ENCODE measurements around the gene RAB3GAP2. TPM values are rescaled to one million over a fixed set of nuclear protein-coding genes. Genes with fewer than 3 reads are reported as not detected.
"Not testable (repeated sequence)": the region's sequence is repeated elsewhere in the genome, so short reads cannot be mapped to it uniquely, and the experiment has no call there.

RAB3GAP2 gene
- 10 to 100 TPM; 49.5 to 51.7 TPM for total RNA-seq

DNA sequence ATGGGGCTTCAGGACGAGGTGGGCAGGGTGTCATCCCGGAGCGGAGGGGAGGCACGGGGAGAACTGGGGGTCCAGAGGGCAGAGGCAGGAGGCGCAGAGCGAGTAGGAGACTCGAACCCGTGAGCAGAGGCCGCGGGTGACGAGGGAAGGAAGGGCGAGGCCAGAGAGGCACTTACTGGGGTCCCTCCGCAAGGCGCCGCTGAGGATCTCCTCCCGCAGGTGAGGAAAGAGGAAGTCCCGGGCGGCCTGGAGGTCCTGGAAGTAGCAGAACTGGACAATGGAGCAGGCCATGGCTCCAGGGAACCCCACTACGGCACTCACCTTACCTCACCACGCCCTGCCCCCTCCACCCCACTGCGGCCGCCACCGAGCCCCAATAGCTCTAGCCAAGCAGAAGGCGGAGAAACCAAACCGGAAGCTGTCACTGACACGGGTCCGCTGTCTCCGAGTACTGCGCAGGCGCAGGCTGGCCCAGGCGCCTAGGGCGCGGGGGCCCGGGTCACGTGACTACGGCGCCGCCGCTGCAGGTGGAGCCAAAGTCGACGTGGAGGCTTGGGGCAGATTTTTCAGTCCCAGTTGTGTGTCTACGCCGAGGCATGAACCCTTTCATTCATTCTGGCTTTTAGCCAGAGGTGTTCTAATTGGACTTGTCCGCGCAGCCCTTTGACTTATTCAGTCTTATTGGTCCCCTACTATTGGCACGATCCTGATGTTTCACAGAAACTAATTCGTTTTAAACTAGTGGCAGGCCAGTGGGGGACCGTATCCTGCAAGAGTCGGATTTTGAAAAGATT lies at the start of gene RAB3GAP2:
Gene RAB3GAP2, minus strand, starts transcription at position 407 of the 794 bp plus-strand sequence. Its CDS starts 116 bp downstream, at position 291.
- ChIA-PET CTCF (interaction anchor here (1.2 kb wide), 1 partner anchor 31 kb away, joined by 4 read pairs; no protein-coding TSS in a partner anchor), POLR2A (no interaction called here)

DNA sequence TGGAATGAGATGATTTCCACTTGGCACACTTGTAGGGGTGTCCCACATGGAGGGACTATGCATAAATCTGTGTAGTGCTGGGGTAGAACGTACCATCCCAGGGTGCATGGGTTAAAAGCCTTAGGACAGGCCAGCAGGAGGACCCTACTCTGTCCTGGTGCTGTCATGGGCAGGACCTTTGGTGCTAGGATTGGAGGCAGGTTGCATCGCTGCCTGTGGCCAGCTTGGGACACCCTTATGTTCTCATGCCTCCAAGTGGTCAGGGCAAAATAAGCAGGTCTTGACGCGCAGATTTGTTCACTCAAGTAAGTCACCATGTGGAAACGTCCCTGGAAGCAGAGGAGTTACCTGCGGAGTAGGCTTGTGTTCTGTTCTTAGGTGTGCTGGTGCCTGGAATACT lies 49.5 kb upstream of the RAB3GAP2 start:
- POLR2A ChIA-PET = no interaction called here
- CTCF ChIA-PET = no interaction called here

GRCh38 chr1:220320709-220321108 lies 48.5 kb upstream of the RAB3GAP2 start:
- CTCF ChIA-PET = no interaction called here
- POLR2A ChIA-PET = no interaction called here

- ChIA-PET CTCF (no interaction called here), POLR2A (no interaction called here)
Observed at GRCh38 chr1:220318673-220319072, 46.4 kb upstream of the RAB3GAP2 start.

GRCh38 chr1:220317161-220317560 lies 44.9 kb upstream of the RAB3GAP2 start:
- ChIA-PET CTCF (no interaction called here), POLR2A (no interaction called here)

DNA sequence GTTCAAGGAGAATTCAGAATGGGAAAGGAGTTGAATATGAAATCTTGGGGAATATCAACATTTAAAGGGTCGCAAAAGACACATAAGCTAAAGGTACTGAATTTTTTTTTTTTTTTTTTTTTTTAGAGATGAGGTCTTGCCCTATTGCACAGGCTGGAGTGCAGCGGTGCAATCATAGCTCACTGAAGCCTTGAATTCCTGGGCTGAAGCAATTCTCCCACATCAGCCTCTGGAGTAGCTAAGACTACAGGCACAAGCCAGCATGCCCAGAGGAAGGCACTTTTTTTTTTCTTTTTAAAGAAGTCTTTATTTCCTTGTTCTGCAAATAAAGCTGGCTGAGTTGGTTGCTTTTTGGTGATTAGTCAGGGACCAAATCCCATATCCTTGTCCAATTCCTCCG lies 44.1 kb upstream of the RAB3GAP2 start:
- ChIA-PET CTCF (interaction anchor here (1.0 kb wide), 1 partner anchor 88 kb away, joined by 5 read pairs; no protein-coding TSS in a partner anchor), POLR2A (no interaction called here)

DNA sequence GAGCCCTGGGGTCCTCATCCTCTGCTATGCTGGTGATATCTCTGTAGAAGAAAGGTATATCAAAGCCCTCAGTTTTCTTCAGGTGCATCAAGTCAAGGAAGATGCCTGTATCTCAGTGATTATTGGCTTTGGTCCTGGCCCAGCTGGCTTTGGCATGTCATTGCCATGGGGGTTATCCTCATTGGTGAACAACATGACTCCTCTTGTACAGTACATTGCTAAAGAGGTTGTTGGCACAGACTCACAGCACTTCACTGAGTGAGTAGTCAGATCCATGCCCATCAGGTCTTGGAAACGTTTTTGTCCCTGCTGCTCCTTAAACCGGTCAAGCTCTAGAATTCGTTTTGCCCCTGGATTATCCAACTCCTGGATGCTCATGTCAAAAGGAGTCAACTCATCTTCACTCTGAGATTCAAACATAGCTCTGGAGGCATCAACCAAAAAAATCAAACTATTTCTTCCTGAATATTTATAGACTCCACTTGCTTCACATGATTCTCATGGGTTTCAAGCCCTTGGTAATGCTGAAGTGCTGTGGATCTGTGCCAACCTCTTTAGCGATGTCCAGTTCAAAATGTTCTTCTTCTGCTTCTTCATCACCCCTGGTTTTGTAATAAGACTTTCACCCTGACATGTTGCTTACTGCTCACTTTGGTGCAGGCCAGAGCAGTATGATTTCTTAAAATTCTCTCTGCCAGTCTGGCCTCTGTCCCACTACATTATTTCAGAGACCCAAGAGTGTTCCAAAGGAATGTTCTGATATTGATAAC lies 43.0 kb upstream of the RAB3GAP2 start:
- ChIA-PET POLR2A (no interaction called here), CTCF (interaction anchor here (0.6 kb wide), 1 partner anchor 53 kb away, joined by 3 read pairs; no protein-coding TSS in a partner anchor)

DNA sequence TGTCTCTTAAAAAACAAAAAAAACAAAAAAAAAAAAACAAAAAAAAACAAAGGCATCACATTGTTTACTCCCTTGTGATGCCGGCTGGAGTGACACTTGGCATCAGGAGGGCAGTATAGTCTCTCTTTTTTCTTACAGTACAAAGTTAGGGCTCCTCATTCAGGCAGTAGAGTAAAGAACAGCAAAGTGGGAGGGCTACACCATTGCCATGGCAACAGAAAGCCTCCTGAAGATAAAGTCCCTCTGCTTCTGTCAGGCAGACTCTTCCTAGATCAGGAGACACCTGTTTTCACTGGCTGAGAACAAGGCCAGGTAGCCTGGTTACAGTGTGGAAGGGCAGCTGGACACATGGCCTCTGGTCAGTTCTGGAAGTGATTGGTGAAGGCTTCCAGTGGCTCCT lies 41.3 kb upstream of the RAB3GAP2 start:
- ChIA-PET CTCF (no interaction called here), POLR2A (no interaction called here)

GRCh38 chr1:220310147-220310546 lies 37.9 kb upstream of the RAB3GAP2 start:
- CTCF ChIA-PET, POLR2A ChIA-PET: not testable (repeated sequence)

- ChIA-PET POLR2A (no interaction called here), CTCF (no interaction called here)
Observed at GRCh38 chr1:220307607-220308006, 35.4 kb upstream of the RAB3GAP2 start.

GRCh38 chr1:220306339-220306738 lies 34.1 kb upstream of the RAB3GAP2 start:
- CTCF ChIA-PET = no interaction called here
- POLR2A ChIA-PET = no interaction called here

- POLR2A ChIA-PET = no interaction called here
- CTCF ChIA-PET = no interaction called here
Observed at GRCh38 chr1:220303871-220304270, 31.6 kb upstream of the RAB3GAP2 start.

- ChIA-PET CTCF (no interaction called here), POLR2A (no interaction called here)
Observed at GRCh38 chr1:220301630-220302029, 29.4 kb upstream of the RAB3GAP2 start.

DNA sequence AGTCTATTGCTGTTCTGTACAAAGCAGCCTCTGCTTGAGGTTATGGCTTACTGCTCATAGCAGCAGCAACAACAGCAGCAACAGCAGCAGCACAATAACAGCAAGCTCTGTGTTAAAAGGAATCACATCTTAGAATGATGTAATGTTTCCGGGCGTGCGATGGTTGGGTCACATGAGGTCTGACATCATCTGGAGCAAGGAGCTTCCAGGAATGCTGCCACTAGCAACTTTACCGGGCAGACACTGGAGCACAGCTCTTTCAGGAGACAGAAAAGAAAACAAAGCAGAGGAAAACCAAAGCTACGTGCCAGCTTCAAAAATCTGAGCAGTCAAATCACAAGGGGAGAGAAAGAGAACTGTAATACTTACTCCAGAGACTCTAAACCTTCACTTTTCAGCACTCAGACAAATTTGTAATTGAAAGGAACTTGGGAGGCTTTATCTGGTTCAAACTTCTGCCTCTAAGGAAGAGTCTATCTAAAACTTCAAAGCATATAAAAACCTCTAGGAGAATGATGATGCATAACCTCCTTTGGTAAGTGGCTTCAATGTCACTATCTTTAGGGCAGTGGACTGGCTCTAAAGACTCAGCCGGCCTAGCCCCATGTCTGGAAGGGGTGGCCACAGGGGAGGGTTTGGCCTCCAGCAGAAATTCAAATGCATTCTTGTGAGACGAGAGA lies 28.3 kb upstream of the RAB3GAP2 start:
- CTCF ChIA-PET = no interaction called here
- POLR2A ChIA-PET = no interaction called here

GRCh38 chr1:220299337-220299736 lies 27.1 kb upstream of the RAB3GAP2 start:
- POLR2A ChIA-PET = no interaction called here
- CTCF ChIA-PET = interaction anchor here (1.3 kb wide), 1 partner anchor 11 kb away, joined by 3 read pairs; no protein-coding TSS in a partner anchor

DNA sequence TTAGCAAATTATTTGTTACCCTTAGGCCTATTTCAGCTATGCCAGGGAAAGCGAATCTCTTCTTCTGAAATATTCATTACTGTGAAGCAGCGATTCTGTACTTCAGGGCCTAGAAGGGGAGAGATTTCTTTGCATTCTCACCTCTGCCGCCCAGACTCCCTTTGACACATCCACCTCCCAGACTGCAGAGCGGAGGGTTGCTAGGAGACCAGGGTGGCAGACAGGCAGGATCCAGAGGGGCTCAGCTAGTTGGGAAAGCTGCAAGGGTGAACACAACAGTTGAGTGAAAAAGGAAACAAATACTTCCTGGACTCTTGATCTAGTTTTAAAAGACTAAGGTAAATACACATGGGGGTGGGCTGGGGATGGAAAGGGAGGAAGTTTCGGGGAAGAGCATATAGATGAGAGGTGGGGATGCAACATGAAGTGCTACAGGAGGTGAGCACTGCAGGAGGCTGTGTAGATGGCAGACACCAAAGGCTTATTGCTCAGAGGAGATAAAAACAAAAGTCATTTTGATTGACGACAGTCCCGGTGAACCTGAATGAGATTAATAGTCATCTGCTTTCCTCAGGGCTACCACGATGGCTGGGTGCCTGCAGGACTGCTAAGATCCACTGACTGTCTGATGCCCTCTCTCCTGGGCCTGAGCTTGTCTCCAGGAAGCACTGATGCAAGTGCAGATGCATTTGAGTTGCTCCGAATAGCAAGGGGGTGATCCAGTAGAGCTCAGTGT lies 26.4 kb upstream of the RAB3GAP2 start:
- CTCF ChIA-PET = interaction anchor here (1.3 kb wide), 1 partner anchor 11 kb away, joined by 3 read pairs; no protein-coding TSS in a partner anchor
- POLR2A ChIA-PET = no interaction called here

- ChIA-PET POLR2A (no interaction called here), CTCF (interaction anchor here (1.7 kb wide), 1 partner anchor 438 kb away, joined by 5 read pairs; no protein-coding TSS in a partner anchor)
Observed at GRCh38 chr1:220296981-220297380, 24.7 kb upstream of the RAB3GAP2 start.

GRCh38 chr1:220294846-220295301 lies 22.6 kb upstream of the RAB3GAP2 start:
- POLR2A ChIA-PET = no interaction called here
- CTCF ChIA-PET = no interaction called here

GRCh38 chr1:220291580-220291979 lies 19.3 kb upstream of the RAB3GAP2 start:
- POLR2A ChIA-PET = no interaction called here
- CTCF ChIA-PET = no interaction called here

All from activated CD8-positive, alpha-beta memory T cell treated with anti-CD3 and anti-CD28 coated beads for 36 hours (primary cell).